Osteoblast (primary cell): ENCODE results near the gene DIRAS1. TPM values are rescaled to one million over a fixed set of nuclear protein-coding genes. Genes with fewer than 3 reads are reported as not detected.
"Not testable (repeated sequence)": the region's sequence is repeated elsewhere in the genome, so short reads cannot be mapped to it uniquely, and the experiment has no call there.

Experiments
- DNase-seq: peaks from one replicate; pipeline ENCODE4 v3.0.0; 2011; ENCODE audit warnings: low spot score, mixed read lengths; ENCODE audit not compliant: insufficient read length; ENCODE audit errors: missing footprints
- H2AFZ ChIP-seq: 2 replicates; pipeline ENCODE4 v1.6.0; 2011; ENCODE audit warnings: mild to moderate bottlenecking, low read length
- H3K27ac ChIP-seq: 2 replicates; pipeline ENCODE4 v1.5.1; 2011; ENCODE audit warnings: mild to moderate bottlenecking, low read depth, low read length, moderate library complexity
- H3K27me3 ChIP-seq: 2 replicates; pipeline ENCODE4 v1.6.0; 2012; ENCODE audit warnings: mild to moderate bottlenecking, control low read depth, inconsistent platforms, low read length, moderate library complexity; ENCODE audit not compliant: insufficient read depth
- H3K36me3 ChIP-seq: 2 replicates; pipeline ENCODE4 v1.5.1; 2011; ENCODE audit warnings: mild to moderate bottlenecking, low read length, control low read depth, moderate library complexity; ENCODE audit not compliant: insufficient read depth
- H3K4me1 ChIP-seq: 2 replicates; pipeline ENCODE4 v1.5.1; 2011; ENCODE audit warnings: mild to moderate bottlenecking, low read length, control low read depth, moderate library complexity; ENCODE audit not compliant: insufficient read depth
- H3K4me2 ChIP-seq: 2 replicates; pipeline ENCODE4 v1.6.0; 2011; ENCODE audit warnings: mild to moderate bottlenecking, low read length; ENCODE audit not compliant: insufficient read depth
- H3K4me3 ChIP-seq: fragments of 200-600 bp; sonication (generic); 3 replicates; pipeline ENCODE4 v1.5.1; 2012; ENCODE audit warnings: mild to moderate bottlenecking, low read length, inconsistent platforms; ENCODE audit not compliant: insufficient read depth
- H3K79me2 ChIP-seq: 2 replicates; pipeline ENCODE4 v1.6.0; 2012; ENCODE audit warnings: mild to moderate bottlenecking, low read length, control low read depth, inconsistent platforms; ENCODE audit not compliant: insufficient read depth
- H3K9me3 ChIP-seq: 2 replicates; pipeline ENCODE4 v1.5.1; 2011; ENCODE audit warnings: low read depth, low read length, control low read depth
- H4K20me1 ChIP-seq: 2 replicates; pipeline ENCODE4 v1.6.0; 2012; ENCODE audit warnings: mild to moderate bottlenecking, low read length, control low read depth; ENCODE audit not compliant: insufficient read depth
- CTCF ChIP-seq: IDR thresholded peaks from 2 replicates; pipeline ENCODE4 v1.5.1; 2011; ENCODE audit warnings: mild to moderate bottlenecking, low read depth, low read length, moderate library complexity; ENCODE audit errors: extremely low read depth
- total RNA-seq: library from RNA; depleted of rRNA; stranded (reverse); fragments of >200 nt; gene quantifications from 2 replicates; pipeline ENCODE4 v1.2.3, GENCODE V29; 2012

Gene DIRAS1
- total RNA-seq, 1 donor: 14.8 TPM

DNA sequence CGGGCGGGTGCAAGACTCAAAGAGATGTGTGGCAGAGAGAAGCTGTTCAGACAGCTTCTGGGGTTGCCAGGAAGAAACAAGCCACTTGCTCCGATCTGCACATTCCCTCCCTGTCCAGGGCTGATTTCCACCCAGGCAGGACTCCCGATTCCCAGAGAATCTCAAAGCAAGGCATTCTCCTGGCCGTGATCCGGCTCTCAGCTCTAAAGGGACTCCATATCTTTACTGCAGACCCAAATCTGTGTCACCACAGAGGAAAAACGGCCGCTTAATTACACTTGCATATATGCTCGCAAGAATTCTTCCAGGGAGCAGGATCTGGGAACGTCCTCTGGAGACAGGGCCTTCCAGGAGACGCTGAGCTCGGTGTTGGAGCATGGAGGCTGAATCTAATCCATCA lies 44.3 kb downstream of the DIRAS1 start:
- H3K27ac ChIP-seq: no peak overlapping the region
- DNase-seq: no peak
- H3K9me3 ChIP-seq: no peaks in the 10 kb centered on the region
- TF ChIP-seq CTCF: no peak
- no peaks in the 10 kb centered on the region for H3K79me2 ChIP-seq
- H4K20me1 ChIP-seq: no peaks in the 10 kb centered on the region
- no peak overlapping the region for H3K4me3 ChIP-seq
- no peaks in the 10 kb centered on the region for H3K36me3 ChIP-seq
- H3K4me2 ChIP-seq: no peak overlapping the region
- peaks cover 16% of the 10 kb centered on the region for H3K27me3 ChIP-seq
- no peaks in the 10 kb centered on the region for H3K4me1 ChIP-seq
- H2AFZ ChIP-seq: no peak overlapping the region

GRCh38 chr19:2675892-2676291 lies 45.3 kb downstream of the DIRAS1 start:
- DNase-seq: peak; percentile 32
- no peak for TF ChIP-seq CTCF
- Histone ChIP-seq H3K27ac (no peak overlapping the region), H3K27me3 (peaks cover 16% of the 10 kb centered on the region), H3K9me3 (no peaks in the 10 kb centered on the region), H3K79me2 (no peaks in the 10 kb centered on the region), H2AFZ (no peak overlapping the region), H3K4me2 (no peak overlapping the region), H3K4me3 (no peak overlapping the region), H3K4me1 (no peaks in the 10 kb centered on the region), H3K36me3 (no peaks in the 10 kb centered on the region), H4K20me1 (no peaks in the 10 kb centered on the region)

- Histone ChIP-seq H4K20me1 (no peaks in the 10 kb centered on the region), H3K4me2 (no peak overlapping the region), H3K27me3 (peaks cover 7% of the 10 kb centered on the region), H3K36me3 (no peaks in the 10 kb centered on the region), H3K27ac (no peak overlapping the region), H3K79me2 (no peaks in the 10 kb centered on the region), H3K9me3 (no peaks in the 10 kb centered on the region), H2AFZ (no peak overlapping the region), H3K4me3 (no peak overlapping the region), H3K4me1 (no peaks in the 10 kb centered on the region)
- no peak for DNase-seq
- TF ChIP-seq CTCF: no peak
Measured at GRCh38 chr19:2670217-2670616, 51.0 kb downstream of the DIRAS1 start.

- Histone ChIP-seq H3K4me3 (no peak overlapping the region), H3K4me1 (no peaks in the 10 kb centered on the region), H2AFZ (no peak overlapping the region), H3K27ac (no peak overlapping the region), H3K79me2 (no peaks in the 10 kb centered on the region), H3K4me2 (no peak overlapping the region), H4K20me1 (no peaks in the 10 kb centered on the region), H3K9me3 (no peaks in the 10 kb centered on the region), H3K27me3 (peaks cover 3% of the 10 kb centered on the region), H3K36me3 (no peaks in the 10 kb centered on the region)
- no peak for DNase-seq
- no peak for TF ChIP-seq CTCF
Measured at GRCh38 chr19:2668175-2668763, 52.9 kb downstream of the DIRAS1 start.

DNA sequence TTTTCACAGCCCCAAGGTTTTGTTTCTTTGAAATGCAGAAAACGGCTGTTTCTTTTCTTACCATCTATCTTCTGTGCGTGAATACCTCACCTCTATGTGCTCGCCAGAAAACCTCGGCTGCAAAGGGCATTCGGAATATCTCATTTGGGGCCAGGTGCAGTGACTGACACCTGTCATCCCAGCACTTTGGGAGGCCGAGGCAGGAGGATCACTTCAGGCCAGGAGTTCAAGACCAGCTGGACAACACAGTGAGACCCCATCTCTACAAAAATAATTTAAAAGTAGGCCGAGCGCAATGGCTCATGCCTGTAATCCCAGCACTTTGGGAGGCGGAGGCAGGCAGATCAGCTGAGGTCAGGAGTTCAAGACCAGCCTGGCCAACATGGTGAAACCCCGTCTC lies 53.8 kb downstream of the DIRAS1 start:
- H3K4me1 ChIP-seq, H3K4me2 ChIP-seq, H4K20me1 ChIP-seq, H3K27me3 ChIP-seq, DNase-seq, H2AFZ ChIP-seq, H3K27ac ChIP-seq, H3K79me2 ChIP-seq, H3K4me3 ChIP-seq, H3K36me3 ChIP-seq, H3K9me3 ChIP-seq: not testable (repeated sequence)
